WTC11 (cell line): ENCODE results near the gene TRPC4AP. TPM values are rescaled to one million over a fixed set of nuclear protein-coding genes. Genes with fewer than 3 reads are reported as not detected.

ENCODE experiments used
- ATAC-seq: fragments of 200-7000 bp; cut with Tn5 transposase; 2 replicates; pipeline ENCODE4 v1.10.0; 2021; ENCODE audit warnings: mild to moderate bottlenecking, moderate library complexity
- CTCF ChIA-PET: fragments of 300-600 bp; sonication (Branson Sonifier 250); formaldehyde crosslinking; loops from one replicate; lab custom pipeline; 2021; ENCODE audit warnings: antibody characterized with exemption; lab: Charles Lee
- POLR2A ChIA-PET: fragments of 350-600 bp; sonication (Branson Sonifier 250); formaldehyde crosslinking; loops from one replicate; lab custom pipeline; 2021; ENCODE audit warnings: antibody characterized with exemption; lab: Charles Lee
- DNase-seq: peaks from one replicate; pipeline ENCODE4 v3.0.0; 2021; ENCODE audit warnings: low spot score
- H3K27ac Mint-ChIP-seq: 2 replicates; pipeline ENCODE4 v1.8.0; 2021; ENCODE audit warnings: mixed read lengths
- H3K27me3 Mint-ChIP-seq: 2 replicates; pipeline ENCODE4 v1.8.0; 2021; ENCODE audit warnings: low read depth, mild to moderate bottlenecking, moderate library complexity, mixed read lengths
- H3K36me3 Mint-ChIP-seq: 2 replicates; pipeline ENCODE4 v1.8.0; 2021; ENCODE audit warnings: mixed read lengths
- H3K4me1 Mint-ChIP-seq: 2 replicates; pipeline ENCODE4 v1.8.0; 2022; ENCODE audit warnings: mixed read lengths
- H3K4me3 Mint-ChIP-seq: 2 replicates; pipeline ENCODE4 v1.8.0; 2021; ENCODE audit warnings: mild to moderate bottlenecking, moderate library complexity, mixed read lengths
- H3K9me3 Mint-ChIP-seq: 2 replicates; pipeline ENCODE4 v1.8.0; 2021; ENCODE audit warnings: mixed read lengths
- AR ChIP-seq: fragments of 250-450 bp; sonication (Bioruptor Pico); IDR thresholded peaks from 2 replicates; pipeline ENCODE4 v1.9.0; 2021; ENCODE audit warnings: mild to moderate bottlenecking
- ATF3 ChIP-seq: sonication (generic); formaldehyde crosslinking; conservative IDR thresholded peaks from 2 replicates; pipeline ENCODE4 v1.8.1; 2022; ENCODE audit warnings: mild to moderate bottlenecking, missing genetic modification reagents
- CBFB ChIP-seq: sonication (generic); formaldehyde crosslinking; IDR thresholded peaks from 2 replicates; pipeline ENCODE4 v1.8.1; 2022; ENCODE audit warnings: mild to moderate bottlenecking, low read depth, missing genetic modification reagents
- CREM ChIP-seq: sonication (generic); formaldehyde crosslinking; IDR thresholded peaks from 2 replicates; pipeline ENCODE4 v1.8.1; 2022; ENCODE audit warnings: mild to moderate bottlenecking, missing genetic modification reagents, moderate library complexity
- E2F5 ChIP-seq: sonication (generic); formaldehyde crosslinking; IDR thresholded peaks from 2 replicates; pipeline ENCODE4 v1.8.1; 2022; ENCODE audit warnings: mild to moderate bottlenecking, moderate library complexity, missing genetic modification reagents
- GABPB1 ChIP-seq: sonication (generic); formaldehyde crosslinking; IDR thresholded peaks from 2 replicates; pipeline ENCODE4 v1.8.1; 2023; ENCODE audit warnings: mild to moderate bottlenecking, missing genetic modification reagents
- HMGXB4 ChIP-seq: sonication (generic); formaldehyde crosslinking; IDR thresholded peaks from 2 replicates; pipeline ENCODE4 v1.8.1; 2023; ENCODE audit warnings: mild to moderate bottlenecking, moderate library complexity, missing genetic modification reagents
- JAZF1 ChIP-seq: fragments of 250-450 bp; sonication (Bioruptor Pico); IDR thresholded peaks from 2 replicates; pipeline ENCODE4 v1.9.0; 2021; ENCODE audit warnings: moderate library complexity, mild to moderate bottlenecking, inconsistent platforms
- NFATC4 ChIP-seq: fragments of 250-450 bp; sonication (Bioruptor Pico); IDR thresholded peaks from 2 replicates; pipeline ENCODE4 v1.9.0; 2021; ENCODE audit warnings: mild to moderate bottlenecking
- NFYB ChIP-seq: sonication (generic); formaldehyde crosslinking; conservative IDR thresholded peaks from 2 replicates; pipeline ENCODE4 v1.8.0; 2022; ENCODE audit warnings: low read depth, missing genetic modification reagents
- OVOL2 ChIP-seq: fragments of 250-450 bp; sonication (Bioruptor Pico); IDR thresholded peaks from 2 replicates; pipeline ENCODE4 v1.9.0; 2021; ENCODE audit warnings: mild to moderate bottlenecking, borderline replicate concordance
- RELA ChIP-seq: sonication (generic); formaldehyde crosslinking; IDR thresholded peaks from 2 replicates; pipeline ENCODE4 v1.8.1; 2022; ENCODE audit warnings: missing genetic modification reagents, mild to moderate bottlenecking, borderline replicate concordance
- TEAD4 ChIP-seq: sonication (generic); formaldehyde crosslinking; IDR thresholded peaks from 2 replicates; pipeline ENCODE4 v1.8.0; 2022; ENCODE audit warnings: mild to moderate bottlenecking, missing genetic modification reagents
- USF1 ChIP-seq: sonication (generic); formaldehyde crosslinking; IDR thresholded peaks from 2 replicates; pipeline ENCODE4 v1.8.0; 2022; ENCODE audit warnings: mild to moderate bottlenecking, missing genetic modification reagents
- USF2 ChIP-seq: sonication (generic); formaldehyde crosslinking; IDR thresholded peaks from 2 replicates; pipeline ENCODE4 v1.8.1; 2023; ENCODE audit warnings: mild to moderate bottlenecking, missing genetic modification reagents, moderate library complexity
- ZMAT4 ChIP-seq: fragments of 250-450 bp; sonication (Bioruptor Pico); IDR thresholded peaks from 2 replicates; pipeline ENCODE4 v1.9.0; 2021; ENCODE audit warnings: mild to moderate bottlenecking
- ZNF138 ChIP-seq: sonication (generic); formaldehyde crosslinking; conservative IDR thresholded peaks from 2 replicates; pipeline ENCODE4 v1.8.1; 2022; ENCODE audit warnings: mild to moderate bottlenecking, moderate library complexity, missing genetic modification reagents
- ZNF263 ChIP-seq: sonication (generic); formaldehyde crosslinking; IDR thresholded peaks from 2 replicates; pipeline ENCODE4 v1.8.1; 2022; ENCODE audit warnings: low read depth, mild to moderate bottlenecking, moderate library complexity, missing genetic modification reagents
- ZNF281 ChIP-seq: sonication (generic); formaldehyde crosslinking; IDR thresholded peaks from 2 replicates; pipeline ENCODE4 v1.8.0; 2023; ENCODE audit warnings: mild to moderate bottlenecking, missing genetic modification reagents
- ZNF317 ChIP-seq: sonication (generic); formaldehyde crosslinking; IDR thresholded peaks from 2 replicates; pipeline ENCODE4 v1.8.1; 2023; ENCODE audit warnings: low read depth, mild to moderate bottlenecking, moderate library complexity, missing genetic modification reagents, borderline replicate concordance
- total RNA-seq: library from RNA; stranded (reverse); gene quantifications from 3 replicates; pipeline ENCODE4 v1.2.3, GENCODE V29; 2021

The TRPC4AP gene
- total RNA-seq, 1 experiment from 2014 or later: 73.8 TPM

GRCh38 chr20:34995192-34995591 lies 97.4 kb downstream of the TRPC4AP start (continued):
- TF ChIP-seq E2F5 (CRISPR knock-in tag) (no peak), ZNF317 (CRISPR knock-in tag) (no peak), USF2 (CRISPR knock-in tag) (no peak), CREM (CRISPR knock-in tag) (no peak), GABPB1 (CRISPR knock-in tag) (no peak), ZMAT4 (CRISPR knock-in tag) (no peak), NFYB (CRISPR knock-in tag) (no peak), HMGXB4 (CRISPR knock-in tag) (no peak), TEAD4 (CRISPR knock-in tag) (no peak)

GRCh38 chr20:34994509-34995131 lies 98.0 kb downstream of the TRPC4AP start:
- POLR2A ChIA-PET: no interaction called here
- ATAC-seq (no peak), DNase-seq (no peak)
- H3K27ac Mint-ChIP-seq: no peak overlapping the region
- peaks cover 6% of the 10 kb centered on the region for H3K4me1 Mint-ChIP-seq
- H3K36me3 Mint-ChIP-seq: peaks cover 7% of the 10 kb centered on the region
- H3K27me3 Mint-ChIP-seq: no peaks in the 10 kb centered on the region
- CTCF ChIA-PET: interaction anchor here (0.7 to 1.2 kb wide), 2 partner anchors 8 to 121 kb away, joined by 3 read pairs; no protein-coding TSS in a partner anchor
- H3K9me3 Mint-ChIP-seq: no peaks in the 10 kb centered on the region
- H3K4me3 Mint-ChIP-seq: no peak overlapping the region
- no peak for TF ChIP-seq ATF3 (CRISPR knock-in tag)
- no peak for TF ChIP-seq RELA (CRISPR knock-in tag)
- TF ChIP-seq NFATC4 (CRISPR knock-in tag): no peak
- no peak for TF ChIP-seq OVOL2 (CRISPR knock-in tag)
- TF ChIP-seq ZNF138 (CRISPR knock-in tag): no peak
- TF ChIP-seq ZNF263 (CRISPR knock-in tag): no peak
- TF ChIP-seq CBFB: no peak
- TF ChIP-seq USF1 (CRISPR knock-in tag): no peak
- TF ChIP-seq JAZF1 (CRISPR knock-in tag): no peak
- TF ChIP-seq AR (CRISPR knock-in tag): no peak
- no peak for TF ChIP-seq ZNF281 (CRISPR knock-in tag)
- TF ChIP-seq ZMAT4 (CRISPR knock-in tag): no peak
